ENCODE measurements around the gene RAD18. TPM values are rescaled to one million over a fixed set of nuclear protein-coding genes. Genes with fewer than 3 reads are reported as not detected.

The RAD18 gene
- total RNA-seq, 4 donors from 2014 or later = 3.5 to 11.7 (median 10.7) TPM

DNA sequence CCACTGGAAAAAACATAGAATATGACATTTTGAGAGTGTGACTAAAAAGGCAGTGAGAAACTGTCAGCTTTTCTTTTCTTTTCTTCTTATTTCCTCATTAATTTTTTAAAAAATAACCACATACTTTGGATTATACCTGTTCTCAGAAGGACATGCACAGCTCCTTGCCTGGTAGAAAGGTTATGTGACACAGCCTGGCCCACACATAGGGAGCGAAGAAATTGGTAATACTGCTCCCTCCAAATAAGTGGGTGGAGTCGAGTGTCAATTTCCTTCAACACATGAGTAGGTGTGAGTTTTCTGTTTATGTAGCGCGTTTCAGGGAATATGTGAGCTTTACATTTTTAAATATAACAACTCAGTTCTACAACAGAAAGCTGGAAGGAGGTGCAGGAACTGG, 28.9 kb upstream of the RAD18 start:
- H3K27me3 ChIP-seq = no peaks in the 10 kb centered on the region
- DNase-seq (ENCODE audit: low spot score in 2 of 2) = no peak
- TF ChIP-seq CTCF (IDR thresholded peaks at IDR 0.05) = no peak
- no peak for TF ChIP-seq EP300 (IDR thresholded peaks at IDR 0.05)
- TF ChIP-seq POLR2A (IDR thresholded peaks at IDR 0.05) = no peak
- no peak overlapping the region for H3K27ac ChIP-seq
- WGBS, 2 donors = 85 to 88% methylated on average over 4 of the region's 4 CpGs
- H3K36me3 ChIP-seq = peaks cover 0 to 29% (median 0%) of the 10 kb centered on the region in 3 donors
- H3K4me1 ChIP-seq = peaks cover 0 to 23% (median 1%) of the 10 kb centered on the region in 4 donors
- H3K9me3 ChIP-seq = no peaks in the 10 kb centered on the region
- no peak overlapping the region for H3K4me3 ChIP-seq

DNA sequence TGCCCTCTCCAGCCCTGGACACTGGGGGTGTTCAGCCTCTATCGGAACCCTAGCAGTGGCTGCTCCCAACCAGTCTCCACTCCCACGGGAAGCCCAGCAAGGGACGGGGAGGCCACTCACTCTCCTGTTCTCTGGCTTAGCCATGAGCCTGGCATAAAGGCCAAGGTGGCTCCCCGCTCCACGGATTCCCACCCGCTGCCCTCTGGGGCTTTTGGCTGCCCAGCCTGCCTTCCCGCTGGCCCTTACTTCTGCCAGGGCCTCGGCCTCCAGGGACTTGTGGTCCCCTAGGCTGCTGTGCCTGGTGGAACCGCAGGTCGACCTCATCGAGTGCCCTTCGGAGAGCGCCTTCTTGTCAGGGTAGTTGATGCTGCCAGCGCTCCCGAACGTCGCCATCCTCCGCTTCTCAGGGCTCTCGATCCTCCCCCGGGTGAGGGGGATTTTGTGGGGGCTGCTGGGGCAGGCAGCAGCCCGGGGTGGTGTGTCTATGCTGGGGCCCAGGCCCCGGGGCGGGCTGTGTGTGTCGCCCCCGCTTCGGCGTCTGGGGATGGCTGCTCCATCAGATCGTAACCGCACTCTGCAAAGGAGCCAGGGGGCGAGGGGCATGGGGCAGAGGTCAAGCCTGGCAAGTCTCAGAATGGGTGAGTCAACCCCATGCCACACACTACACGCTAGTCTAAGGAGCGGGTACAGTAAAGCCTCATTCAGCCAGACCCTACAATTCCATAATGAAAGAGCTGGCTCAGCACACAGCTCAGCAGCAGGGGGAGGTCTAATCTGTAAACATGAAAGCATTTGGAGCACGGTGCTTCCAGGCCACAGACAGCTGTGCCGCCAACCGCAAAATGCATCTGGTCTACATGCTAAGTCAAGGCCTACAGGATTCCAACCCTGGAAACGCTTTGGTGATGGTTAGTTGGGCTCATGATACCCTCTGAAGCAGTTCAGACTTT, 27.3 kb upstream of the RAD18 start:
- 79 to 85% methylated on average over 33 to 34 of the region's 36 CpGs for WGBS, 2 donors
- H3K4me3 ChIP-seq = no peak overlapping the region

GRCh38 chr3:8988791-8989558, 25.7 kb upstream of the RAD18 start:
- no peaks in the 10 kb centered on the region for H3K9me3 ChIP-seq
- H3K27ac ChIP-seq = no peak overlapping the region
- H3K4me1 ChIP-seq = peaks cover 0 to 12% (median 0%) of the 10 kb centered on the region in 4 donors
- no peak for DNase-seq (ENCODE audit: low spot score in 2 of 2)
- no peaks in the 10 kb centered on the region for H3K27me3 ChIP-seq
- no peak for TF ChIP-seq EP300 (IDR thresholded peaks at IDR 0.05)
- TF ChIP-seq CTCF (IDR thresholded peaks at IDR 0.05) = no peak
- no peak for TF ChIP-seq POLR2A (IDR thresholded peaks at IDR 0.05)
- 85 to 86% methylated on average over 8 of the region's 8 CpGs for WGBS, 2 donors
- H3K4me3 ChIP-seq = no peak overlapping the region
- H3K36me3 ChIP-seq = peaks cover 0 to 38% (median 0%) of the 10 kb centered on the region in 3 donors

More for the DNA sequence above, 27.3 kb upstream of the RAD18 start:
- H3K27me3 ChIP-seq = no peaks in the 10 kb centered on the region
- H3K4me1 ChIP-seq = peaks cover 0 to 12% (median 0%) of the 10 kb centered on the region in 4 donors
- H3K9me3 ChIP-seq = no peaks in the 10 kb centered on the region
- TF ChIP-seq POLR2A (IDR thresholded peaks at IDR 0.05) (no peak), EP300 (IDR thresholded peaks at IDR 0.05) (no peak), CTCF (IDR thresholded peaks at IDR 0.05) (no peak)
- peaks cover 0 to 32% (median 0%) of the 10 kb centered on the region in 3 donors for H3K36me3 ChIP-seq
- no peak overlapping the region for H3K27ac ChIP-seq
- no peak for DNase-seq (ENCODE audit: low spot score in 2 of 2)

DNA sequence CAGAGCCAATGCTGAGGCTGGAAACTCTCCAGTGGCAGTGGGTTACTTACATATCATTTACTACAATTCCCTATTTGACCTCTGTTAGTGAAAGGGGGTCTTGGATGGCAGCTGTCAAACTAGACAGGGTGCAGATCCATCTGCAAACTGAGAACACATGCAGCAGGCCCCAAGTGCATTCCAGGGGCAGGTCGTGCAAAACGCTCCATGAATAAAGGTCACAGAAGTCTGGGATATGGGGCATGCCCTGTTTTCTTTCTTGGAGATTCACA, 25.0 kb upstream of the RAD18 start:
- peaks cover 0 to 32% (median 0%) of the 10 kb centered on the region in 3 donors for H3K36me3 ChIP-seq
- no peak for TF ChIP-seq CTCF (IDR thresholded peaks at IDR 0.05)
- peaks cover 0 to 12% (median 0%) of the 10 kb centered on the region in 4 donors for H3K4me1 ChIP-seq
- 24 to 25% methylated on average over 2 of the region's 2 CpGs for WGBS, 2 donors
- H3K9me3 ChIP-seq = no peaks in the 10 kb centered on the region
- DNase-seq (ENCODE audit: low spot score in 2 of 2) = no peak
- H3K27ac ChIP-seq = no peak overlapping the region
- H3K27me3 ChIP-seq = no peaks in the 10 kb centered on the region
- H3K4me3 ChIP-seq = no peak overlapping the region
